Measurements from ENCODE around the gene DPCD.

DNA sequence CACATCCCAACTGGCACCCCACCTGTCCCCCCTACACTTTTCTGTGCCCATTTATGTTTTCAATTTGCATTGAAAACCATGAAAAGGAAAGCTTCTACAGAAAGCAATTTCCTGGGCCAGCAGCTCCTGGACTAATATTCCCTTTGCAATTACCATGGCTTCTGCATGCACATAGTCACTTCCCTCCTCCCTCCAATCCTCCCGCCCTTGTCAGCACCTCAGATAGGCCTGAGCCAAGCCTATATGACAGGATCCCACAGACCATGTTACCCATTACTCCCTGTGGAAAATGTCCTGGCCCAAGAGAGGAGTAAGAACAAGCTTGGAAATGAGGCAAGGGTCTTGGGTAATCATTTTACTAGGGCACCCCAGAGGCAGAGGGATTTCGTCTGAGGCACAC is 68.8 kb downstream of the DPCD start:
- TF ChIP-seq, protein P1, sequence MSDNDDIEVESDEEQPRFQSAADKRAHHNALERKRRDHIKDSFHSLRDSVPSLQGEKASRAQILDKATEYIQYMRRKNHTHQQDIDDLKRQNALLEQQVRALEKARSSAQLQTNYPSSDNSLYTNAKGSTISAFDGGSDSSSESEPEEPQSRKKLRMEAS (IDR thresholded peaks at IDR 0.05), result no peak
- TF ChIP-seq POLR2A (IDR thresholded peaks at IDR 0.05; ENCODE audit: borderline replicate concordance, extremely low read depth, insufficient read depth, insufficient read length), result no peak

All from HCT116 (cell line).